Activated CD4-positive, alpha-beta T cell treated with anti-CD3 and anti-CD28 coated beads, Interleukin-2, amount 50 U/mL, for 1 hour (primary cell): ENCODE results near the gene PYGB.
"Not testable (repeated sequence)": the region's sequence is repeated elsewhere in the genome, so short reads cannot be mapped to it uniquely, and the experiment has no call there.

Experiments
- DNase-seq: peaks from one replicate; pipeline ENCODE4 v3.0.0-alpha.2; 2020

The PYGB gene

GRCh38 chr20:25314497-25315417 is 66.9 kb downstream of the PYGB start:
- no peak for DNase-seq

GRCh38 chr20:25315418-25316210 is 67.7 kb downstream of the PYGB start:
- no peak for DNase-seq

- DNase-seq = no peak
Observed at GRCh38 chr20:25316506-25317190, 68.8 kb downstream of the PYGB start.

- no peak for DNase-seq
Observed at GRCh38 chr20:25317351-25318075, 69.6 kb downstream of the PYGB start.

DNA sequence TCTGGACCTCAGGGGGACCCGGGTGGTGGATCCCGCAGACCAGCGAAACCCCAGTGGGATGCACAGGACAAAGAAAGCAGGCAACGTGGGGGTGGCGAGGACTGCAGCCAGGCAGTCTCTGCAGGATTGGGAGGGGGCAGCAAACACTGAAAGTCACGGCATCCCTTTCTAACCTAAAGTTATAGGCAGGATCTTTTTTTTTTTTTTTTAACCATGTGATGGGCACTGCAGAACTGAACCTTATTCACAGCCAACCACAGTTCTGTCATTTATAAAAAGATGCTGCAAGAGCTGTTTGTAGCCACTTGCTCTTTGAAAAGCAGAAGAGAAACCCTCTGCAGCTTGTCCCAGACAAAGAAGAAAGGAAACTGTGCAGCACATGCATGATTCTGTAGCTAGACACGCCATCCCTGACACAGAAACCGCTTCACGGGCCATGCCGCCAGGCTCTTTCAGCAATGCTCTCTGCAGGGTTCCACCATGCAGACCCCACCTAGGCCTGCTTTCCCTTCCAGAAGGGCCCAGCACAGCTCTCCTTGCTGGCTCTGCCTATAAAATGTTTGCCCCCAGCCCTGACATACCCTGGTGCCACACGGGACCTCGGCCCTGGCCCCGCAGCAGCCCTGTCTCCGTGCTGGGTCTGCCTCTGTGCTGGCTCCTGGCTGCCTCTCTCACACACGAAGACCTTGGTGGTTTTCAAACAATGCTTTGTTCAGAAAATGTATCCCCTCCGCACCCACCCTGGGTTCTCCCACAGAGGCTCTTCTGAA is 70.8 kb downstream of the PYGB start:
- no peak for DNase-seq

- DNase-seq = no peak
Observed at GRCh38 chr20:25319241-25320034, 71.6 kb downstream of the PYGB start.

DNA sequence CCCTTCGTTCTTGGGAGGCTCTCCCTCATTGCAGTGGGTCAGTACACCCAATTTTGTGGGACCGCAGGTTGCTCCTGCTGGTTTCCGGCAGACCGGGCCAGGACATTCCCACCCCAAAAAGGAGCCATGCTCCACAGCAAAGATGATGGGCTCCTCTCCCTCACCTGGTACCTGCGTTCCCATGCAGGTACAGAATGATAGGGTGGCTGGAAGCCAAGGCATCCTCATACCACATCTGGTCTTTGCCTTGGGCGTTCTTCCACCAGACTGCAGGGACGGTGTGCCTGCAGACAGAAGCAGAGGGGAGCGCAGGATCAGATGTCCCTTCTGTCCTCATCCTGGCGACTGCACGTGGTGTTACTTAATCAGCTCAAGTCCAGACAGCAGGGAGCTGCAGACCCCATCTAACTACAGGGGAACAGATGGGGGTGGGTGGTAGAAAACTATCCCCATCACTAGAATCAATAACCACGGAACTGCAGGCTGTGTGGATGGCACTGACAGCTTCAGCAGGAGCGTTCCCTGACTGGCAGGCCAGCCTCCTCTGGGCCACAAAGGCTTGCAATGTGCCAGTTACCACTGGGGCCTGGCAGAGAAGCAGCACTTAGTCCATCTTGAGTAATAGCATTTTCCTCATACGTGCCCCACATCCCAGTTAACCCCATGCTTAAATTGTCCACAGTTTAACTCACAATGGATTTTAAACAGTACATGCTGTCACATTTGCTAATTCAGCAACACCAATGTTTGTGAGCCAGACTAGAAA is 72.3 kb downstream of the PYGB start:
- DNase-seq = no peak

GRCh38 chr20:25321262-25321831 is 73.5 kb downstream of the PYGB start:
- DNase-seq = no peak

GRCh38 chr20:25321991-25322390 is 74.1 kb downstream of the PYGB start:
- DNase-seq = no peak

DNA sequence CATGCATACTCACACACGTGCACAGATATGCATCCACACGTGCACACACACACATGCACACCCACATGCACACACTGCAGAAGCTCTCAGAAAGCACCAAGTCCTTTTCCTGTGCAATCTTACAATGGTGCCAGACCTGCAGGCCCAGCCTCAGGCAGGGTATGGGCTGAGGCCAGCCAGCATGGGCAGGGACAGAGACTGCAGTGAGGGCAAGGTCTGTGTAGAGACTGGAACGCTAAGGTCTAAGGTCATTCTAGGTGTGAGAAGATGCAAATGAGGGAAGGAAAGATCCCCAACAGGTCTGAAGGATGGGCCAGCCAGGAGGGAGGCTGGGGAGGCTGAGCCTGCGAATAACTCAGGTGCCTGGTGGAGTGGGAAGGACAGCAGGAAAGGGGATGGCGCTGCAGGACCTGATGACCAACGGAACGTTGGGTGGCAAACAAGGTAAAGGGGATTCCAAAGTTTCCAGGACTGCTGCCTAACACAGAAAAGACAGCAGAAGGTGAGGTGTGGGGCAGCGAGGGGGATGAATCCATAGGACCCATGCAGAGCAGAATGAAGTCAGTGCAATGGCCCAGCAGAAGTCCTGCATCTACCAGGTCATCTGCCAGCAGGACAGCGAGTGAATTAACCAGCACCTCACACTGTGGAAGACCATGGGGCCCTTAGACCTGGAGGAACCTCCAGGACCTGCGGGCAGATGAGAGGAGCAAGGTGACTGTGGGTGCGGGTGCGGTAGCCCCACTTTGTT is 75.8 kb downstream of the PYGB start:
- DNase-seq = no peak

GRCh38 chr20:25324412-25324811 is 76.5 kb downstream of the PYGB start:
- no peak for DNase-seq

DNA sequence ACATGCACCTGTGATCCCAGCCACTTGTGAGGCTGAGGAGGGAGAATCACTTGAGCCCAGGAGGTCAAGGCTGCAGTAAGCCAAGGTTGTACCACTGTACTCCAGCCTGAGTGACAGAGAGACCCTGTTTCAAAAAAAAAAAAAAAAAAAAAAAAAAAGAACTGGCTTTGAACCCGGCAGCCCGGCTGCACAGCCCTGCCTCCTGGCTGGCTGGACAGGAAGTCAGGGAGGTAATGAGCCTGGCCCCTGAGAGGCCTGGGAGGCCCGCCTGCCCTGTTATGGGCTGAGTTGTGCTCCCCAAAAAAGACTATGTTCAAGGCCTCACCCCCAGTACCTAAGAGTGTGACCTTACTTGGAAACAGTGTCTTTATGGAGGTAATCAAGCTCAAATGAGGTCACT is 77.2 kb downstream of the PYGB start:
- no peak for DNase-seq

- no peak for DNase-seq
Observed at GRCh38 chr20:25325997-25326396, 78.1 kb downstream of the PYGB start.

DNA sequence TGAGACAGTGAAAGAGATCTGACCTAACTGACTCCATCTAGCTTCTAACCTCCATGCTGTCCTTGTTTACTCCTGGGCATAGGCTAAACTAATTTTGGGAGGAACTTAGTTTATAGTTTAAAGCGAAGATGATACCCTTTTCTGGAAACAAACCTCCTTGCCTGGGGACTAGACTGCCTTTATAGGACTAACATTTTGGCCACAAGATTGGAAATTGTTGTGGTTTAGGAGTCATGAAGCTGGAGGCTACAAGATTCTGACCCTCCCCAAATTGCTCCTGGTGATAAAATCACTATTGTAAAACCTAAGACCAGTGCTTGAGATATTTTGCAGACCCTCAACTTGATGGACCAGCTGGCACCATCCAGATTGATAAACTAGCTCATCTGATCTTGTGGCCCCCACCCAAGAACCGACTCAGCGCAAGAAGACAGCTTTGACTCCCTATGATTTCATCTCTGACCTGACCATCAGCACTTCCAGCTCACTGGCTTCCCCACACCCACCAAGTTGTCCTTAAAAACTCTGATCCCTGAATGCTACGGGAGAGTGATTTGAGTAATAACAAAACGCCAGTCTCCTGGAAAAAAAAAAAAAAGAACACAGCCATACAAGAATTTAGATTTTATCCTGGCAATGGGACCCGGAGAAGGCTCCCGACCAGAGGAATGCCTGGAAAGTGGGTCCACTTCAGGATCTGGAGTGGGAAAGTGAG is 79.8 kb downstream of the PYGB start:
- DNase-seq = no peak

- no peak for DNase-seq
Observed at GRCh38 chr20:25328954-25329498, 81.1 kb downstream of the PYGB start.

GRCh38 chr20:25334972-25335371 is 87.1 kb downstream of the PYGB start:
- not testable (repeated sequence) for DNase-seq

GRCh38 chr20:25336561-25337422 is 88.9 kb downstream of the PYGB start:
- DNase-seq = no peak
